HCT116 (cell line): ENCODE results near the gene VTI1A.

Experiments used
- EZH2 ChIP-seq: fragments of 200-600 bp; sonication (generic); IDR thresholded peaks from 2 replicates; pipeline ENCODE4 v1.6.1; 2017; ENCODE audit warnings: antibody characterized with exemption, mixed run types
- TF ChIP-seq, protein P1 (sequence below), 3 experiments: fragments of 200-600 bp in 1 of 3; sonication (generic) in 1 of 3; IDR thresholded peaks in 2 of 3; conservative IDR thresholded peaks in 1 of 3; 2 replicates each; pipeline ENCODE4 v1.5.1; 2012 to 2017; ENCODE audit warnings: low read depth in 2 of 3, low read length in 2 of 3, antibody characterized with exemption in 1 of 3, borderline replicate concordance in 1 of 3, control low read depth in 1 of 3, mild to moderate bottlenecking in 1 of 3, mixed read lengths in 1 of 3, mixed run types in 1 of 3, moderate library complexity in 1 of 3; ENCODE audit not compliant: insufficient read depth in 1 of 3

DNA sequence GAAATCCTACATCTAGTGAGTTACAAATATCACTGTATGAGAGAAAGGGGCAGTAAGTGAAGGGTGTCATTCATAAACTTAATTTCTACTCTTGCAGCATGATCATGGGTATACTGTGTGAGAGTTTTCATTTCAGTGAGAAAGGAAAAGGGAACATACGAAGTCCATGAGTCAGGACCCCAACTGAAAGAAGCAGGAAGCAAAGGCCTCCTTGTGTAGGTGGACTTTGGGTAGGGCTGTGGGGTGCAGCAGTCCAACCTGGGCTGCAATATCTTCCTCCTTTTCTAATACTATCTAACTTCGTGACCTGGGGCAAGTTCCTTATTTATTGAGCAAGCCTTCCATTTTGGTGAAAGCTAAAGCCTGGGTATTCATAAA is 254.9 kb downstream of the VTI1A start:
- TF ChIP-seq, protein P1, sequence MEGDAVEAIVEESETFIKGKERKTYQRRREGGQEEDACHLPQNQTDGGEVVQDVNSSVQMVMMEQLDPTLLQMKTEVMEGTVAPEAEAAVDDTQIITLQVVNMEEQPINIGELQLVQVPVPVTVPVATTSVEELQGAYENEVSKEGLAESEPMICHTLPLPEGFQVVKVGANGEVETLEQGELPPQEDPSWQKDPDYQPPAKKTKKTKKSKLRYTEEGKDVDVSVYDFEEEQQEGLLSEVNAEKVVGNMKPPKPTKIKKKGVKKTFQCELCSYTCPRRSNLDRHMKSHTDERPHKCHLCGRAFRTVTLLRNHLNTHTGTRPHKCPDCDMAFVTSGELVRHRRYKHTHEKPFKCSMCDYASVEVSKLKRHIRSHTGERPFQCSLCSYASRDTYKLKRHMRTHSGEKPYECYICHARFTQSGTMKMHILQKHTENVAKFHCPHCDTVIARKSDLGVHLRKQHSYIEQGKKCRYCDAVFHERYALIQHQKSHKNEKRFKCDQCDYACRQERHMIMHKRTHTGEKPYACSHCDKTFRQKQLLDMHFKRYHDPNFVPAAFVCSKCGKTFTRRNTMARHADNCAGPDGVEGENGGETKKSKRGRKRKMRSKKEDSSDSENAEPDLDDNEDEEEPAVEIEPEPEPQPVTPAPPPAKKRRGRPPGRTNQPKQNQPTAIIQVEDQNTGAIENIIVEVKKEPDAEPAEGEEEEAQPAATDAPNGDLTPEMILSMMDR (IDR thresholded peaks at IDR 0.05 in 2 of 3, conservative IDR thresholded peaks at IDR 0.05 in 1 of 3; ENCODE audit: borderline replicate concordance in 1 of 3, insufficient read depth in 1 of 3, low read depth in 2 of 3, low read length in 2 of 3) = no peak
- TF ChIP-seq EZH2 = no peak
